CD4-positive, alpha-beta T cell treated with Interferon gamma for 1 hour (primary cell): Measurements from ENCODE around the gene CYBRD1.
"Not testable (repeated sequence)": the region's sequence is repeated elsewhere in the genome, so short reads cannot be mapped to it uniquely, and the experiment has no call there.

Source experiments
- DNase-seq: peaks from one replicate; pipeline ENCODE4 v3.0.0-alpha.2; 2020

Gene CYBRD1

GRCh38 chr2:171516793-171517192 lies 5.5 kb upstream of the CYBRD1 start:
- no peak for DNase-seq

- no peak for DNase-seq
These were observed 1.8 kb upstream of the CYBRD1 start for GRCh38 chr2:171520471-171520870.

GRCh38 chr2:171521361-171522051 lies 768 bp upstream of the CYBRD1 start:
- DNase-seq, result no peak

GRCh38 chr2:171522788-171523087 lies 464 bp downstream of the CYBRD1 start:
- no peak for DNase-seq

- DNase-seq, result no peak
These were observed 1.1 kb downstream of the CYBRD1 start for GRCh38 chr2:171523088-171524017.

- DNase-seq, result no peak
These were observed 1.7 kb downstream of the CYBRD1 start for GRCh38 chr2:171524018-171524401.

GRCh38 chr2:171529914-171530313 lies 7.6 kb downstream of the CYBRD1 start:
- no peak for DNase-seq

GRCh38 chr2:171530378-171530777 lies 8.1 kb downstream of the CYBRD1 start:
- no peak for DNase-seq

GRCh38 chr2:171530859-171531258 lies 8.6 kb downstream of the CYBRD1 start:
- DNase-seq, result not testable (repeated sequence)

- no peak for DNase-seq
These were observed 9.0 kb downstream of the CYBRD1 start for GRCh38 chr2:171531291-171531690.

- DNase-seq, result no peak
These were observed 9.7 kb downstream of the CYBRD1 start for GRCh38 chr2:171531836-171532450.

GRCh38 chr2:171533331-171533730 lies 11.1 kb downstream of the CYBRD1 start:
- no peak for DNase-seq

- not testable (repeated sequence) for DNase-seq
These were observed 13.3 kb downstream of the CYBRD1 start for GRCh38 chr2:171535528-171535927.

- DNase-seq, result no peak
These were observed 18.2 kb downstream of the CYBRD1 start for GRCh38 chr2:171540437-171540836.

GRCh38 chr2:171541202-171541887 lies 19.1 kb downstream of the CYBRD1 start:
- DNase-seq, result no peak

GRCh38 chr2:171545086-171545485 lies 22.8 kb downstream of the CYBRD1 start:
- no peak for DNase-seq

- no peak for DNase-seq
These were observed 25.0 kb downstream of the CYBRD1 start for GRCh38 chr2:171547256-171547655.

- DNase-seq, result no peak
These were observed 25.4 kb downstream of the CYBRD1 start for GRCh38 chr2:171547720-171548119.

- DNase-seq, result no peak
These were observed 28.3 kb downstream of the CYBRD1 start for GRCh38 chr2:171550613-171551012.

- DNase-seq, result no peak
These were observed 29.6 kb downstream of the CYBRD1 start for GRCh38 chr2:171551836-171552235.

- DNase-seq, result no peak
These were observed 31.0 kb downstream of the CYBRD1 start for GRCh38 chr2:171553236-171553635.

- no peak for DNase-seq
These were observed 31.6 kb downstream of the CYBRD1 start for GRCh38 chr2:171553858-171554257.

- DNase-seq, result no peak
These were observed 32.8 kb downstream of the CYBRD1 start for GRCh38 chr2:171554991-171555615.
